HG03354 (cell line): ENCODE results near the gene CST8.

Experiments
- ATAC-seq: cut with Tn5 transposase; IDR thresholded peaks from one replicate; pipeline ENCODE4 v1.9.1; 2021; ENCODE audit warnings: mild to moderate bottlenecking; ENCODE audit not compliant: unreplicated experiment, poor library complexity, severe bottlenecking

Gene CST8

DNA sequence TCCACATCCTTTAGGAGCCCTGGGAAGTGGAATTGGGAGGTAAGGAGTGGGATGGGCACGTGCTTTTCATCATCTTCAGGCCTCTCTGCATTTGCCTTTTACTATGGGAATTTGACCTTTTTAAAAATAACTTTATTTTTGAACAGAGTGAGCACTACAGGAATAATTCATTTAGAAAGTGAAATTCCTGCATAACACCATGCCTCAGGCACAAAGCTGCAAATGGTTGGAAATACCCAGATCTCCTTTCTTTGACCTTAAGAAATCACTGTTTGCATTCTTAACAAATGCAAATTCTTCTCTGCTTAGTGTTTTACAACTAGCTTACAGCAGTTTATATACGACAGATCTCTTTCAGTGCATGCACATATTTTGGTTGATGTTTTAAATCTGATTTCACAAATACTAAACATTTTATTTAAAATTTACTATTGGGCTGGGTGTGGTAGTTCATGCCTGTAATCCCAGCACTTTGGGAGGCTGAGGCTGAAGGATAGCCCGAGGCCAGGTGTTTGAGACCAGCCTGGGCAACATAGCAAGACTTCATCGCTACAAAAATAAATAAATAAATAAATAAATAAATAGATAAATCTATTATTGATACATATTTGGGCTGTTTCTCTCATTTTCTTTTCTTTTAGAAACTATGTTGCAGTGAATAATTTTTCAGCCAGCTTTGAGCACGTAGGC, 24.5 kb downstream of the CST8 start:
- ATAC-seq = no peak

- ATAC-seq = no peak
Observed at GRCh38 chr20:23517719-23518118, 26.8 kb downstream of the CST8 start.

DNA sequence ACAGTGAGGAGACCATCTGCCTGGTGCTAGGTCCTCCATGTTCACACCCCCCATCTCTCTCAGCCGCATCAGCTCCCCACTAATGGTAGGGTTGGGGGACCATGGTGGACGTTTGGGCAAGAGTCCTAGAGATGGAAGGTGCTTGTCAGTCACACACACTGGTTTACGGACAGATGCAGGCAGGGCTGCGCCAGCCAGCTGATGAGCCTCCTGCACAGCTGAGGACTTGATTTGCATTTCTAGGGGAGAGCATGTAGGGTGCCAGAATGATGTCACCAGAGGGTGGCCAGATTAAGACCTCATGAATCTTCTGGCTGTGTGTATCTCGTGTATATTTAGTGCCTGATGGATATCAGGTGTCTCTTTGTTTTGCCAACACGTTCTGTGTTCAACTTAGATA, 28.6 kb downstream of the CST8 start:
- ATAC-seq = peak; percentile 46

- peak; percentile 73 for ATAC-seq
Observed at GRCh38 chr20:23520185-23520584, 29.3 kb downstream of the CST8 start.

- ATAC-seq = no peak
Observed at GRCh38 chr20:23524146-23524545, 33.2 kb downstream of the CST8 start.

- ATAC-seq = no peak
Observed at GRCh38 chr20:23526850-23527249, 35.9 kb downstream of the CST8 start.

- no peak for ATAC-seq
Observed at GRCh38 chr20:23528867-23529431, 38.0 kb downstream of the CST8 start.

GRCh38 chr20:23530937-23531567, 40.1 kb downstream of the CST8 start:
- ATAC-seq = no peak

GRCh38 chr20:23532533-23532932, 41.6 kb downstream of the CST8 start:
- no peak for ATAC-seq

DNA sequence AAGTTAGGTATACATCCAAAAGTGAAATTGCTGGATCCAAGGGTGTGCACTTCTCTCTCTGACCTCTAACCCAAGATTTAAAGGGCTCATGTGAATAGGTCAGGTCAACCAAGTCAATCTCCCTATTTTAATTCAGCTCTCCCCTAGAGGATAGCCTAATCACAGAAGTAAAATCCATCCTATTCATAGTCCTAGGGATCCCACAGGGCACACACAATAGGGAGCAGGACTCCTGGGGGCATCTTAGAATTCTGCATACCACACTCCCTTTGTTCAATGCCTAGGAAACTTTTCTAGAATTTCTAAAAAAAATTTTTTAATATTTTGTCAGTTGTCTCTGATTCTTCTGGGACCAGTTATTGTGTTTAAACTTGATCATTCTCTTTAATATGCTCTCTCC, 42.2 kb downstream of the CST8 start:
- no peak for ATAC-seq

DNA sequence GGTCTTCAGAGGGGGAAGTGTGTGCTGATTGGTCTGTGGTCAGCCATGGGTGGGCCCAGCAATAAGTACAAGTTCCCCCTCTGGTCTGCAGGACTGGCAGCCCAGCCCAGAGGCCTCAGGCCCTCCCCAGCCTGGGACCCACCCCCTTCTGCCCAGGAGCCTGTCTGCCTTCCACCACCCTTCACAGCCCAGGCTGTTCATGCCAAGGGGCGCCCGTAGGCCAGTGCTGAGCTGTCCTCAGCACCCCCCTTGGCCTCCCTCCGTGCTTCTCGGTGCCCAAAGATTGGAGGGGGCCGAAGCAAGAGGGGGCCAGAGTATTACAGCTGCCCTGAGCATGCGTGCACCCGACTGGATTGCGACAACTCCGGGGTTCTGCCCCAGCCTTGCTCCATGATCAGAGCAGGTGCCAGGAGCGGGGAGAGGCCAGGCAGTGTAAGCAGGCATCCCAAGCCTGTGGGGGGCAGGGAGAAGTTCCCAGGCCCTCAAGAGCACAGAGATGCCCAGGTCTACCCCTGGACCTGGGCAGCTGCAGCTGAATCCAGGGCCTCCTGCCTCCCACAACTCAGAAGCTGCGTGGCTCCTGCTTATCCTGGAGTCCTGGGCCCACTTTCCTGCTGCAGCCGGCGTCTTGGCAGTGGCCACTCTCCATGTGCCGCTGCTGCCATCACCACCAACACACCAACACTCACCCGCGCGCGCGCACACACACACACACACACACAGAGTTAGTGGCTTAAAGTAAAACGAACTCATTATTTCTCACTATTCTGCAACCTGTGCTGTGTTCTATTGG, 44.1 kb downstream of the CST8 start:
- no peak for ATAC-seq

- no peak for ATAC-seq
Observed at GRCh38 chr20:23536328-23536974, 45.5 kb downstream of the CST8 start.

GRCh38 chr20:23537030-23537429, 46.1 kb downstream of the CST8 start:
- ATAC-seq = no peak

DNA sequence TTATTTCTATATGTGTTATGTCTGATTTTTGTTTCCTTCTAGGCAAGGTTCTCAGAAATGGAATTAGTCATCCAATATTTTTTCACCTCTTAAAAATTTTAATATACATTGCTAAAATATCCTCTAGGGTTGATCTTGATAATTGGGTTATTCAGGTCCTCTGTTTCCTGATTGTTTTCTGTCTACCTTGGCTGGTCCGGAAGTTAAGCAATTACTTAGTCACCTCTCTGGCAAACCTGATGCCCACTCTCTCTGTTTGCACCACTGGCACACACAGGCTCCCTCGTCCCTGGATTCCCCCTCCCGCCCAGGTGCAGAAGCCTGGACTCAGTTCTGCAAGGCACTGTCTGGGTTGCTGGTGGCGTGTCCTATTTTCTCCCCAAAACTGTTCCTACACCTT, 49.7 kb downstream of the CST8 start:
- no peak for ATAC-seq

DNA sequence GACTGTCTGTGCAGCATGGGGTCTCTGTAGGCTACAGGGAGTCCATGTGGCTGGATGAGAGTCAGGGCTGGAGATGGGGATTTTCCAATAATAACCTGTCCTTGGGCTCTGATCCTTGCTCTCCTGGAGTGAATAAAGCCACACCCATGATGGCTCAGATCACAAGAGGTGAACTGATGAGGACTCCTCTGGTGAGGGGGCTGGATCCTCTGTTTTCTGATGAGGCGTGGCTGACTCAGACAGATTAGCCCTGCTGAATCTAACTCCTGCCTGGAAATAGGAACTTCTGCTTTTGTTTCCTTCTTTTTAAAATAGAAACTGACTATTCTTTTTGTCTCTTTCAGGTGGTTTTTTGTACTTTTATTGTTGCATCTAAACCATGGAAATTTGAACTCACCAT, 50.4 kb downstream of the CST8 start:
- ATAC-seq = no peak

DNA sequence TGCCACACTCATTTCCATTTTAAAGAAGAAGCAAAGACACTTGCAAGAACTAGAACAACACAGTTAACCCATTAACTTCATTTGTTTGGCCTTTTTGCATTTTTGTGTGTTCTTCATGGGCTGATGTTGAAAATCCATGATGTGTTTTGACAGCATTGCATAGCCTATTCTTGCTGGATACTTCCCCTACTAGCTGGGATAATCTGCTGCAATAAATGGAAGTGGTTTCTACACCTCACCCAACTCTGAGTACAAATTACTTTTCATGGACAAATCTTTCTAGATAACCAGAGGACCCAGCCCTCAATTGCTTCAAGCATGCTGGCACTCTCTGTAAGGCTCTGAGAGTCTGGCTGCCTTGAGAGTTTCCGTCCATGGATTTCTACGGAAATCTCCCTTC, 50.9 kb downstream of the CST8 start:
- ATAC-seq = no peak

GRCh38 chr20:23542801-23543200, 51.9 kb downstream of the CST8 start:
- no peak for ATAC-seq

DNA sequence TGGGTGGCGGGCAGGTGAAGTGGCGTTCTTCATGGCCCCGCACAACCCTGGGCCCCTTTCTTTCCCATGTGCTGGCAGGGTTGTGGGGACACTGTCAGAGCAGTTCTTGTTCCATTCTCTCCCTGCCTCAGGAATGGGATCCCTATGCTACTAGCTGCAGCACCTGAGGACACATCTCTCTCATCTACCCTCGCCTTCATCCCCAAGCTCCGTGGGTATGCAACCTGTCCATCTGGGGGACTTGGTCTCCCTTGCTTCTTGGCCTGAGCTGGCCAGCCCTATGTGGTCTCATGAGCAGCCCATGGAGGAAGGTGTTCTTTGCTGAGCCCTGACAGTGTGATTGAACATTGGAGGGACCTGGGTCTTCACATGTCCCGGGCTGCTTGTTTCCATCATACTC, 53.2 kb downstream of the CST8 start:
- ATAC-seq = no peak
